ENCODE data around the gene SOX30. TPM values are rescaled to one million over a fixed set of nuclear protein-coding genes. Genes with fewer than 3 reads are reported as not detected.

SOX30 gene
- total RNA-seq, 1 experiment from 2014 or later = not detected

DNA sequence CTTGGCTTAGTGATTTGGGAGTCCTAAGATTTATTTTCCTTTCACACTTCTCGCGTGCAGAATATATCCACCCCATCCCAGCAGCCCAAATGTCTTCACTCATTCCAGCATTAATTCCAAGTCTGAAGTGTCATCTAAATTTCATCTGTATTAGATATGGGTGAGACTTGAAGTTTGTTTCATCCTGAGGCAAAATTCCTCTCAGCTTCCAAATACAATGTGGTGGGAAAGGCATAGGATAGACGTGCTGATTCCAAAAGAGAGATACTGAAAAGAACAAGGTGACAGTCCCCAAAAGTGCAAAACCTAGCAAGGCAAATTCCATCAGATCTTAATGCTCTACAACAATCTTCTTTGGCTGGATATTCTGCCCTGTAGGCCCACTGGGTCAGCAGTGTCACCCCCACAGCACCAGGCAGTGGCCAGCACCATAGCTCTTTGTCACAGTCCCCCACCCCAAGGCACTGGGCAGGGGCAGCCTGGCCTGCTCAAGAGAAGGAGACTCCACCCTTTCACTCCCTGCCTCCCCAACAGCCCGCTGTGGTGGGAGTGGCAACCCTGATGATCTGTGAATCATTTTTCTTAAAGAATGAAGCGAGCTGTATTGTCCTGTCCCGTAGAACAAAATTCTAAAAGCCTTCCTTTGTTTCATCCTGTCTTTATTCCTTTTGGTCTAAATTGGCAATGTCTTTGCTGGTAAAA lies 74.0 kb downstream of the SOX30 start:
- no peak for DNase-seq (ENCODE audit: low read depth)

DNA sequence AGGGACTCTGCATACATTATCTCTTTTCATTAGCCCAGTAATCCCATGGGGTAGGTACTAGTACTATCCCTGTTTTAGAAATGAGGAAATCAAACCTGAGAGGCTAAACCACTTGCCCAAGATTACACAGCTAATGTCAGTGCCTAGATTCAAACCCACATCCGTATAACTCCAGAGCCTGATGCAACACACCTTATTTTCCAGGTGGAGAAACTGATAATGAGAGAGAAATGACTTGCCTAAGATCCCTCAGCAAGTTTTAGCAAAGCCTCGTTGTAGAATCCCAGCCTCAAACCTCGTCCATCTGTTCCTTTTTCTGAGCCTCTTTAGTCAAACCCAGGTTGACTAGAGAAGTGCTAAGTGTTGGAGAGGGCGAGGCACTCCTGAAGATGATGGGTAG lies 75.6 kb downstream of the SOX30 start:
- DNase-seq (ENCODE audit: low read depth) = no peak

Small RNAs within 50 kb of the gene (small RNA-seq; reads per million reads assigned to genes)
- not detected for gene RNU6-390P

Other genes starting within 250 kb of the SOX30 start
- gene NIPAL4, start 192.2 kb downstream of the SOX30 start, total RNA-seq (2014; rRNA removed; shearing (Covaris generic)) = not detected in 2 replicates
- 33.5 and 45.6 TPM in 2 replicates for gene ADAM19, start 76.7 kb downstream of the SOX30 start, total RNA-seq (2014; rRNA removed; shearing (Covaris generic))
- not detected in 2 replicates for gene C5orf52, start 19.1 kb upstream of the SOX30 start, total RNA-seq (2014; rRNA removed; shearing (Covaris generic))
- gene THG1L, start 79.0 kb upstream of the SOX30 start, total RNA-seq (2014; rRNA removed; shearing (Covaris generic)) = 22.6 and 33.9 TPM in 2 replicates
- 3.1 and 3.6 TPM in 2 replicates for gene LSM11, start 91.3 kb upstream of the SOX30 start, total RNA-seq (2014; rRNA removed; shearing (Covaris generic))
- 76.8 and 95.5 TPM in 2 replicates for gene CLINT1, start 206.7 kb upstream of the SOX30 start, total RNA-seq (2014; rRNA removed; shearing (Covaris generic))

Data from HT1080 (cell line).